H1 (cell line): ENCODE data around the gene UPK1B. TPM values are rescaled to one million over a fixed set of nuclear protein-coding genes. Genes with fewer than 3 reads are reported as not detected.

Source experiments
- ATF2 ChIP-seq: IDR thresholded peaks from 2 replicates; pipeline ENCODE4 v1.6.1; 2012; ENCODE audit warnings: low read length, inconsistent platforms
- EP300 ChIP-seq, 2 experiments: IDR thresholded peaks; 1 replicate in 1 of 2; 2 replicates in 1 of 2; pipeline ENCODE4 v1.6.1; 2011 to 2012; ENCODE audit warnings: low read depth in 2 of 2, low read length in 2 of 2, mild to moderate bottlenecking in 2 of 2, borderline replicate concordance in 1 of 2, inconsistent platforms in 1 of 2, moderate library complexity in 1 of 2
- HDAC6 ChIP-seq: IDR thresholded peaks from one replicate; pipeline ENCODE4 v1.7.1; 2012; ENCODE audit warnings: low read depth, mild to moderate bottlenecking, inconsistent platforms, low read length, moderate library complexity
- JUN ChIP-seq: IDR thresholded peaks from 2 replicates; pipeline ENCODE4 v1.6.1; 2011; ENCODE audit warnings: low read depth, mild to moderate bottlenecking, improper control_type of control experiment, low read length
- MAFK ChIP-seq: IDR thresholded peaks from 2 replicates; pipeline ENCODE4 v1.6.1; 2012; ENCODE audit warnings: low read depth, mild to moderate bottlenecking, improper control_type of control experiment, low read length
- TAF1 ChIP-seq: IDR thresholded peaks from 2 replicates; pipeline ENCODE4 v1.6.1; 2011; ENCODE audit warnings: mild to moderate bottlenecking, low read depth, low read length
- ZNF274 ChIP-seq: IDR thresholded peaks from 2 replicates; pipeline ENCODE4 v1.7.0; 2012; ENCODE audit warnings: low read length, borderline replicate concordance; ENCODE audit errors: extremely low read depth
- polyA plus RNA-seq, 7 experiments: library from polyadenylated mRNA; depleted of rRNA in 3 of 7; stranded (reverse) in 5 of 7; unstranded in 2 of 7; fragments of >200 nt in 5 of 7; fragments of 200-250 nt in 2 of 7; gene quantifications; 1 replicate in 5 of 7; 2 replicates in 1 of 7; 4 replicates in 1 of 7; pipeline versions ENCODE4 v1.2.1 to v1.2.3, GENCODE V29; 2011 to 2013; ENCODE audit warnings: missing spikeins in 2 of 7, mixed read lengths in 2 of 7
- total RNA-seq: library from RNA; stranded (reverse); fragmentation: NEBNext Ultra II Directional; extraction: Animal tissue kit (Norgen Biotek cat#: 25700); gene quantifications from 2 replicates; pipeline ENCODE4 v1.2.1, GENCODE V29; 2021

Gene UPK1B
- total and polyA plus RNA-seq, 2 of the 8 experiments (the other 6 are each of a cell fraction or from before 2014, with no cell fraction given): 0.67 to 0.68 TPM

DNA sequence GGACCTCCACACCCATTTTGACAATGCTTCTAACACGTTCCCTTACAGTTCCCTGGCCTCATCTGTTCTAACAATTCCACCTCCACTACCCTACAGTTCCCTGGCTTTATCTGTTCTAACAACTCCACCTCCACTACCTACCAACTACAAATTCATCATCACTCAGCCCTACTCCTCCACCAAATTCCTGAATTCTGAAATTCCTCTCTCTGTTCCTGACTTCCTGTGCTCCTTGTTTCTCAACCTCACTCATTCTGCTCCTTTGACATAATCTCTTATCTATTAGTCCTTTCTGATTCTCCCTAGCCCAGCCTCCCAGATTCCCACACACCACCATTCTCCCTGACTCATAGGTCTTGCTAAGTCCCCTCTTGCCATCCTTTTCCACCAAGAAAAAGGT, 22.5 kb downstream of the UPK1B start (continued):
- TF ChIP-seq EP300 (IDR thresholded peaks at IDR 0.05; ENCODE audit: borderline replicate concordance in 1 of 2, low read depth in 2 of 2, low read length in 2 of 2) (no peak), JUN (no peak), ZNF274 (no peak), HDAC6 (no peak), ATF2 (no peak), MAFK (no peak), TAF1 (no peak)
